Panc1 (cell line): ENCODE results near the gene SEMA4F. TPM values are rescaled to one million over a fixed set of nuclear protein-coding genes. Genes with fewer than 3 reads are reported as not detected.

Experiments used
- ATAC-seq: fragments of 200-7000 bp; cut with Tn5 transposase; 2 replicates; pipeline ENCODE4 v1.9.1; 2020; ENCODE audit warnings: mild to moderate bottlenecking, moderate library complexity
- BruUV-seq: library from RNA; stranded (reverse); fragments of 400-500 nt; replicated peaks from 2 replicates; lab custom pipeline; 2021; lab: Mats Ljungman, UMichigan
- CTCF ChIA-PET: fragments of 300-600 bp; sonication (Branson Sonifier 250); formaldehyde crosslinking; loops from one replicate; lab custom pipeline; 2022; ENCODE audit warnings: antibody characterized with exemption; lab: Charles Lee
- POLR2A ChIA-PET: fragments of 300-600 bp; sonication (Branson Sonifier 250); formaldehyde crosslinking; loops from one replicate; lab custom pipeline; 2022; ENCODE audit warnings: antibody characterized with exemption; lab: Charles Lee
- DNase-seq: peaks from one replicate; pipeline ENCODE4 v3.0.0-alpha.2; 2010; ENCODE audit warnings: low read depth, low spot score
- H3K27ac ChIP-seq: 2 replicates; pipeline ENCODE4 v1.5.1; 2011; ENCODE audit warnings: mild to moderate bottlenecking, low read length, inconsistent platforms
- H3K27me3 ChIP-seq: fragments of 200-500 bp; sonication (Bioruptor generic); 2 replicates; pipeline ENCODE4 v1.6.0; 2014; ENCODE audit warnings: low read length, inconsistent platforms; ENCODE audit not compliant: control insufficient read depth, insufficient read depth
- H3K36me3 ChIP-seq: fragments of 200-500 bp; sonication (Bioruptor generic); 2 replicates; pipeline ENCODE4 v1.5.1; 2014; ENCODE audit warnings: inconsistent platforms, mild to moderate bottlenecking, low read length, moderate library complexity; ENCODE audit not compliant: control insufficient read depth, insufficient read depth
- H3K4me1 ChIP-seq: 2 replicates; pipeline ENCODE4 v1.5.1; 2011; ENCODE audit warnings: inconsistent platforms, mild to moderate bottlenecking, low read length, moderate library complexity; ENCODE audit not compliant: control insufficient read depth, insufficient read depth
- H3K4me3 ChIP-seq, 2 experiments: 2 replicates each; pipeline ENCODE4 v1.5.1; 2011 to 2012; ENCODE audit warnings: low read depth in 2 of 2, low read length in 2 of 2, mild to moderate bottlenecking in 2 of 2, inconsistent platforms in 1 of 2, moderate library complexity in 1 of 2
- H3K9me3 ChIP-seq: fragments of 200-500 bp; sonication (Bioruptor generic); 2 replicates; pipeline ENCODE4 v1.5.1; 2014; ENCODE audit warnings: low read depth, mild to moderate bottlenecking, inconsistent platforms, low read length, moderate library complexity; ENCODE audit not compliant: control insufficient read depth, insufficient read depth
- POLR2AphosphoS5 ChIP-seq: IDR thresholded peaks from 2 replicates; pipeline ENCODE4 v1.6.1; 2012; ENCODE audit warnings: mild to moderate bottlenecking, low read depth, low read length, moderate library complexity
- SIN3A ChIP-seq: IDR thresholded peaks from 2 replicates; pipeline ENCODE4 v1.6.1; 2012; ENCODE audit warnings: low read depth, mild to moderate bottlenecking, low read length, moderate library complexity, borderline replicate concordance; ENCODE audit not compliant: insufficient read depth
- TCF7L2 ChIP-seq: IDR thresholded peaks from 2 replicates; pipeline ENCODE4 v1.6.1; 2011; ENCODE audit warnings: mild to moderate bottlenecking, low read depth, low read length, inconsistent platforms
- in situ Hi-C: cut with HindIII; loops from 2 replicates; pipeline ENCODE4 v1.10.0; 2016; ENCODE audit warnings: low sequenced_read_pairs, low pct_unique_long_range_greater_than_20kb
- intact Hi-C: fragments of 100-400 bp; cut with micrococcal nuclease; formaldehyde crosslinking; loops from one replicate; pipeline ENCODE4 v1.10.0; 2022; ENCODE audit not compliant: unreplicated experiment
- total RNA-seq: library from RNA; stranded (reverse); gene quantifications from one replicate; pipeline ENCODE4 v1.2.1, GENCODE V29; 2021; ENCODE audit not compliant: unreplicated experiment
- TF ChIP-seq, protein P1 (sequence below), 2 experiments: IDR thresholded peaks; 2 replicates each; pipeline ENCODE4 v1.6.1; 2011 to 2012; ENCODE audit warnings: low read depth in 2 of 2, control low read depth in 1 of 2, low read length in 1 of 2, mild to moderate bottlenecking in 1 of 2, moderate library complexity in 1 of 2; ENCODE audit not compliant: insufficient read depth in 1 of 2
- TF ChIP-seq, protein P2 (sequence below): fragments of 450-650 bp; IDR thresholded peaks from 2 replicates; pipeline ENCODE4 v1.5.1; 2017; ENCODE audit warnings: mild to moderate bottlenecking

The SEMA4F gene
- total RNA-seq, 1 experiment from 2014 or later, result 13.3 TPM

DNA sequence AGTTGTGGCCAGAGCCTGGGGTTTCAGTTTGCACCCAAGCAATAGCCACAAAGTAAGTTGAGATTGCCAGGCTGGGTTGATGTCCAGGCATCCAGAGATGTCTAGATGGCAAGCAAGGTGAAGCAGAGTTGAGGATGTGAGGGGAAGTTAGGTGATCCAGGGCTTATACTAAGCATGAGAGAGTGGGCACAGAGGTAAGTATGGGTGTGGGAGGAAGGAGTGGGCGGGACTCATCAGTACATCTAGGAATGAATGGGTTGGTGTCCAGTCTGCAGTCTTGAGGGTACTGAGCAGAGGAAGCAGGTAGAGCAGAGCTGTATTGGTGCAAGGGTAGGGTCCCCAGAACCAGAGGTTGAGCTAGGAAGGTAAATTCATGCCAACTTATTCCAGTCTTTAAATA, 1.5 kb downstream of the SEMA4F start:
- ATAC-seq (no peak), DNase-seq (no peak)
- TF ChIP-seq, protein P1, sequence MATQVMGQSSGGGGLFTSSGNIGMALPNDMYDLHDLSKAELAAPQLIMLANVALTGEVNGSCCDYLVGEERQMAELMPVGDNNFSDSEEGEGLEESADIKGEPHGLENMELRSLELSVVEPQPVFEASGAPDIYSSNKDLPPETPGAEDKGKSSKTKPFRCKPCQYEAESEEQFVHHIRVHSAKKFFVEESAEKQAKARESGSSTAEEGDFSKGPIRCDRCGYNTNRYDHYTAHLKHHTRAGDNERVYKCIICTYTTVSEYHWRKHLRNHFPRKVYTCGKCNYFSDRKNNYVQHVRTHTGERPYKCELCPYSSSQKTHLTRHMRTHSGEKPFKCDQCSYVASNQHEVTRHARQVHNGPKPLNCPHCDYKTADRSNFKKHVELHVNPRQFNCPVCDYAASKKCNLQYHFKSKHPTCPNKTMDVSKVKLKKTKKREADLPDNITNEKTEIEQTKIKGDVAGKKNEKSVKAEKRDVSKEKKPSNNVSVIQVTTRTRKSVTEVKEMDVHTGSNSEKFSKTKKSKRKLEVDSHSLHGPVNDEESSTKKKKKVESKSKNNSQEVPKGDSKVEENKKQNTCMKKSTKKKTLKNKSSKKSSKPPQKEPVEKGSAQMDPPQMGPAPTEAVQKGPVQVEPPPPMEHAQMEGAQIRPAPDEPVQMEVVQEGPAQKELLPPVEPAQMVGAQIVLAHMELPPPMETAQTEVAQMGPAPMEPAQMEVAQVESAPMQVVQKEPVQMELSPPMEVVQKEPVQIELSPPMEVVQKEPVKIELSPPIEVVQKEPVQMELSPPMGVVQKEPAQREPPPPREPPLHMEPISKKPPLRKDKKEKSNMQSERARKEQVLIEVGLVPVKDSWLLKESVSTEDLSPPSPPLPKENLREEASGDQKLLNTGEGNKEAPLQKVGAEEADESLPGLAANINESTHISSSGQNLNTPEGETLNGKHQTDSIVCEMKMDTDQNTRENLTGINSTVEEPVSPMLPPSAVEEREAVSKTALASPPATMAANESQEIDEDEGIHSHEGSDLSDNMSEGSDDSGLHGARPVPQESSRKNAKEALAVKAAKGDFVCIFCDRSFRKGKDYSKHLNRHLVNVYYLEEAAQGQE (IDR thresholded peaks at IDR 0.05; ENCODE audit: insufficient read depth in 1 of 2, low read depth in 2 of 2, low read length in 1 of 2), result no peak
- TF ChIP-seq POLR2AphosphoS5, result no peak
- TF ChIP-seq TCF7L2, result no peak
- TF ChIP-seq, protein P2, sequence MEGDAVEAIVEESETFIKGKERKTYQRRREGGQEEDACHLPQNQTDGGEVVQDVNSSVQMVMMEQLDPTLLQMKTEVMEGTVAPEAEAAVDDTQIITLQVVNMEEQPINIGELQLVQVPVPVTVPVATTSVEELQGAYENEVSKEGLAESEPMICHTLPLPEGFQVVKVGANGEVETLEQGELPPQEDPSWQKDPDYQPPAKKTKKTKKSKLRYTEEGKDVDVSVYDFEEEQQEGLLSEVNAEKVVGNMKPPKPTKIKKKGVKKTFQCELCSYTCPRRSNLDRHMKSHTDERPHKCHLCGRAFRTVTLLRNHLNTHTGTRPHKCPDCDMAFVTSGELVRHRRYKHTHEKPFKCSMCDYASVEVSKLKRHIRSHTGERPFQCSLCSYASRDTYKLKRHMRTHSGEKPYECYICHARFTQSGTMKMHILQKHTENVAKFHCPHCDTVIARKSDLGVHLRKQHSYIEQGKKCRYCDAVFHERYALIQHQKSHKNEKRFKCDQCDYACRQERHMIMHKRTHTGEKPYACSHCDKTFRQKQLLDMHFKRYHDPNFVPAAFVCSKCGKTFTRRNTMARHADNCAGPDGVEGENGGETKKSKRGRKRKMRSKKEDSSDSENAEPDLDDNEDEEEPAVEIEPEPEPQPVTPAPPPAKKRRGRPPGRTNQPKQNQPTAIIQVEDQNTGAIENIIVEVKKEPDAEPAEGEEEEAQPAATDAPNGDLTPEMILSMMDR, result no peak
- no peak for TF ChIP-seq SIN3A
- no peak overlapping the region for H3K27ac ChIP-seq
- no peaks in the 10 kb centered on the region for H3K27me3 ChIP-seq
- H3K4me3 ChIP-seq, result no peak overlapping the region
- no peaks in the 10 kb centered on the region for H3K9me3 ChIP-seq
- peaks cover 2% of the 10 kb centered on the region; the same call in 1 of the 2 replicates for H3K36me3 ChIP-seq
- H3K4me1 ChIP-seq, result 0 out of 2 replicates have a peak, but pooled peaks cover 5% of the 10 kb centered on the region
- CTCF ChIA-PET, result no interaction called here
- intact Hi-C loops (no loop called here), in situ Hi-C loops (no loop called here)
- TSS peak; percentile 86 for BruUV-seq
- POLR2A ChIA-PET, result no interaction called here

DNA sequence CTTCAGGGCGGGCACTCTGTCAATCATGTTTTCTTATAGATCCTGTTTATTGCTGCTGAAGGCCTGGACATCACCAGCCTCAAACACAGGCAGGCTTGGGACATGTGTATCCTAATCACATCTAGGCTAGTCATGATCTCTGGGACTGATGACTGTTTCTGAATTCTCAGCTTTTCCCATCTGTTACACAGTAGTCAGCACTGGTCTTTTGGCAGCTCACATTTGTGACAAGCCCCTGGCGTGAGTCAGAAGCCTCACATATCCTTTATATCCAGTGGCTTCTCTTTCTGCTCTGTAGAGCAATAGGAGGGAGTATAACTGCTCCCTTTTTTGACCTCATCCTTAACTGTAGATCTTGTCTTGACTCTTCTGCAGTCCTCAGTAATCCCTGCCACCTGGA, 4.5 kb downstream of the SEMA4F start:
- DNase-seq, result no peak
- in situ Hi-C loops (no loop called here), intact Hi-C loops (no loop called here)
- Histone ChIP-seq H3K27ac (no peak overlapping the region), H3K36me3 (peaks cover 2% of the 10 kb centered on the region; the same call in 1 of the 2 replicates), H3K27me3 (no peaks in the 10 kb centered on the region), H3K9me3 (no peaks in the 10 kb centered on the region), H3K4me3 (no peak overlapping the region), H3K4me1 (0 out of 2 replicates have a peak, but pooled peaks cover 5% of the 10 kb centered on the region)
- no peak for TF ChIP-seq TCF7L2
- TF ChIP-seq, protein P1 (IDR thresholded peaks at IDR 0.05; ENCODE audit: insufficient read depth in 1 of 2, low read depth in 2 of 2, low read length in 1 of 2), result no peak
- no peak for TF ChIP-seq SIN3A
- POLR2A ChIA-PET, result no interaction called here
- CTCF ChIA-PET, result no interaction called here
- BruUV-seq, result no TSS peak
- no peak for ATAC-seq
